ENCODE results near the gene SERPING1.

- TF ChIP-seq CTCF (IDR thresholded peaks at IDR 0.05) (no peak), POLR2A (IDR thresholded peaks at IDR 0.05) (peak in 2 of 3 donors; percentile 59 to 70)
Measured at GRCh38 chr11:57597461-57597915, at the start of gene SERPING1.

Measured in body of pancreas (tissue), 4 donors.